Measurements from ENCODE around the gene TAF12. TPM values are rescaled to one million over a fixed set of nuclear protein-coding genes. Genes with fewer than 3 reads are reported as not detected.
"Not testable (repeated sequence)": the region's sequence is repeated elsewhere in the genome, so short reads cannot be mapped to it uniquely, and the experiment has no call there.

The TAF12 gene
- total RNA-seq (2014; rRNA removed; shearing (Covaris generic)): 15.4 and 17.4 TPM in 2 replicates

GRCh38 chr1:28642847-28643635 is at the start of gene TAF12:
Gene TAF12 (minus strand): TSS chr1:28643067. CDS start chr1:28622081, 20,986 bp downstream.
- DNase-seq (ENCODE audit: low spot score): peak; percentile 80

DNA sequence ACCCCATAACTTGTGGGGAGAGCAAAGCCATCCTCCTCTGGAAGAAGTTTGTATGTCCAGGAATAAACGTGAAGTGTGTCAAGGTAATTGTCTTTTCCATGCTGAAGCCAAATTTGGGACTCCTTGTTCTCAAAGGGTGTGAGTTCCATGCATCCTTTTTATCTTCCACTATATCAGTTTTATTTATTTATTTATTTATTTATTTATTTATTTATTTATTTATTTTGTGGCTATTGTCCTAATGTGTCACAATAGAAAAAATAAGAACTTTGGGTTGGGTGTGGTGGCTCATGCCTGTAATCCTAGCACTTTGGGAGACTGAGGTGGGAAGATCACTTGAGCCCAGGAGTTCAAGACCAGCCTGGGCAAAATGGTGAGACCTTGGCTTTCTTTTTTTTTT is 48.8 kb upstream of the TAF12 start:
- not testable (repeated sequence) for DNase-seq (ENCODE audit: low spot score)

DNA sequence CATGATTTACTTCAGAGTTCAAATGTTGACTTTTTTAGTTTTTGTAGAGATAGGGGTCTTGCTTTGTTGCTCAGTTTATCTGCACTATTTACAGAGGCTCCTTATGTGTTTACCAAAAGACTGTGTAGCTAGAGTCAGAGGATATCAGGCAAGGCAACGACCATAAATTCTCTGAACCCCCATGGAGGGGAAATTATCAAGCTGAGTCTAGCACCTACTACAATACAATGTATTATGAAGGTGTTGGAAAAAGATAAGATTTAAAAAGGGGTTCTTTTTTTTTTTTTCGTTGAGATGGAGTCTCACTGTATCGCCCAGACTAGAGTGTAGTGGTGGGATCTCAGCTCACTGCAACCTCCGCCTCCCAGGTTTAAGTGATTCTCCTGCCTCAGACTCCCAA is 42.1 kb upstream of the TAF12 start:
- no peak for DNase-seq (ENCODE audit: low spot score)

DNA sequence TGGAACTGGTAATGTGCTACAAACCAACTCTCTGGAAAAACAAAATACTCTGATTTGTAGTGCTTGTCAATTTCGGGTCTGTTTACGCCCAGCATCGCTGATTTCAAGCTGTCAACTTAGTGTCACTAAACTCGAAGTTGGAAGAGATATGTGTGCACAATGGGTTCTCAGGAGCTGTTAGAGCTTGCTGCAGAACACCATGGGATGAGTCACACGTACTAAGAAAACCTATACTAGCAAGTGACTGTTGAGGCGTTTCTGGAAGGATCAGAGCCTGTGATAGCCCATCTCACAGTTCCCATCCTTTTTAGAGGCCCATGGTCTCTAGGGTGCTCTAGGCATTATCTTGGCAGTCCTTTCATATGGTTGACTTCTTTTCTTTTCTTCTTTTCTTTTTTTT is 40.0 kb upstream of the TAF12 start:
- no peak for DNase-seq (ENCODE audit: low spot score)

- DNase-seq (ENCODE audit: low spot score): no peak
Measured at GRCh38 chr1:28680151-28680550, 37.3 kb upstream of the TAF12 start.

GRCh38 chr1:28675924-28676257 is 33.0 kb upstream of the TAF12 start:
- DNase-seq (ENCODE audit: low spot score): no peak

GRCh38 chr1:28672971-28673370 is 30.1 kb upstream of the TAF12 start:
- not testable (repeated sequence) for DNase-seq (ENCODE audit: low spot score)

- no peak for DNase-seq (ENCODE audit: low spot score)
Measured at GRCh38 chr1:28671254-28671780, 28.4 kb upstream of the TAF12 start.

DNA sequence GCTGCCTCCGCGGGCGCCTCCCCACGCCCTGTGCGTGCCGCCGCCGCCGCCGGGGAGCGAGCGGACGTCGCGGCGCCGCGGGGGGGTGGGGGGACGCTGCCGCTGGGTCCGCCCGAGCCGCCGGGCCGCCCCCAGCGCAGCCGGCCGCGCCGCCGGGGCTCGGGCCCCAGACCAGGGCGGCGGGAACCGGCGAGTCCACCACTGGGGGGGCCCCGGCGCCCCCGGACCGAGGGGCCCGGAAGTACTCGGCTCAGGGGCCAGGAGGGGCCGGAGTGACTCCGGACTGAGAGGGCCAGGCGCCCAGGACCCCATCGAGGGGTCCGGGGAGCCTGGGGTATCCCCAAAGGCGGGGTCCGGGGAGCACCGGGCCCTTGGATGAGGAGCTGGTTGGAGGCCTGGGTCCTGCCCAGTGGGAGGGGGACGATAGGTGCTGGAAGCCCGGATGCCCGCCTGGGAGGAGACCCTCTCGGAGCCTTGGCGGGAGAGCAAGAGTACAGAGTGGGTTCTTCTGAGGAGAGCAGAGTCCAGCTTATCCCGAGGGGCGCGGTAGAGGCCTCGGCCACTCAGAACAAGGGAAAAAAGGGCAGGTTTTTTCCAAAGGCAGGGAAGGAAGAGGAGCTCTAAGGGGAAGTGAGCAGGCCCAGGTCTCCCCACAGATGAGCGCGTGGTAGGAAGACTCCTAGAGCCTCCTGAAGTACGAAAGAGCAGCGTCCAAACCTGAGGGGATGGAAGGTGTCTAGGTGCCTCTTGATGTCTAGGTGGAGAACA is 26.3 kb upstream of the TAF12 start:
- peak; percentile 17 for DNase-seq (ENCODE audit: low spot score)

DNA sequence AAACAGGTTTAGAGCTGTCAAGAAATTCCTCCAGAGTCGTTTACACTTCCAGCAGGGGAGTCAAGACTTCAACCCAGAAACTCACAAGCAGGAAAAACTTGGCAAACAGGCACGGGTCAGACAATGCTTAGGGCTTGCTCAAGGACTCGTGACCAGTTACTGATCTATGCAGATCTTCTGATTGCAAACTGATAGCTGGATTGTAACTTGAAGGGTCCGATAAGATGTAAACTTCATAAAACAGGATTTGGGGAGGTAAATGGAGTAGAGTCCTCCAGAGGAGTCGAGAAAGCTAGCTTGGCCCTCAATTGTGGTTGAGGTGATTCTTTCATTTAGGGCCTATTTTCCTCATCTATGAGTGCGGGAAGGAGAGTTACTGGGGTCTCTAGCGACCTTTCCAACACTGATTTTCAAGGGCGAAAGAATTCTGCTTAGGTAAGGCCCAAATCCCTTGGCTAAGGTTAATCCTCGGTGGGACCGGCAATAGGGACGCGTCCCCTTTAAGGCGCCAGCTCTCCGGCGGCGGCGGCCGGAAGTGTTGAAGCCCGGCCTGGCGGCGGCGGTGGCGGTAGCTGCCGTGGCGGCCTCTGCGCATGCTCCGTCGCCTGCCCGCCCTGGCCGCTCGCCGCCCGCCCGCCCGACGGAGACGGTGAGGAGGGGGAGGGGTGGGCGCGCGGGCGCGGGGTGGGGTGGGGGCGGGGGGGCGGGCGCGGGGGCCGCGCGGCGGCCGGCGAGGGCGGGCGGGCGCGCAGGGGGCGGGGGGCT is 25.5 kb upstream of the TAF12 start, which contains the start of gene GMEB1:
Gene GMEB1 (plus strand): TSS at position 594 of the 765 bp plus-strand sequence. CDS start 14,829 bp downstream, outside the sequence.
- DNase-seq (ENCODE audit: low spot score): peak; percentile 51

- DNase-seq (ENCODE audit: low spot score): no peak
Measured at GRCh38 chr1:28666806-28667205, 23.9 kb upstream of the TAF12 start.

DNA sequence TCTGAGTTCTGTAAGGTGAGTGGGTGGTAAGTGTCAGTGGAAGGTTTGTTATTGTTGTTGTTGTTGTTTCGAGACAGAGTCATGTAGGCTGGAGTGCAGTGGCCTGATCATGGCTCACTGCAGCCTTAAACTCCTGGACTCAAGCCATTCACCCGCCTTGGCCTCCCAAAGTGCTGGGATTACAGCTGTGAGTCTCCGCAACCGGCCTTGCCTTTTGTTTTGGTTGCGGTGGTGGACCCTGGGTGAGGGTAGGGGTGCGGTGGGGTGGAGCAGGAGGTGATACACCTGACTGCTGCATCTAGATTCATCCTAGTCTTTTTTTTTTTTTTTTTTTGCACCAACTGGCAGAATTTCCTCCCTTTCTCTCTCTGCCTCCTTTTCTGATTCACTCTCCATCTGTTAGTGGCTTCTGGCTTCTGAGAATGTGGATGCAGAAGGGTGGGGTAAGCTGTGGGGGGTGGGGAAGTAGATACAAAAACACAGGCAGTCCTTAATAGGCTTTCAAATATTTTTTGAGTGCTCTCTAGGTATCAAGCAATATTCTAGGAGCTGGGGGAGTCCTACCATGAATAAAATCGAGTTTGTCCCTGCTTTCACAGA is 21.1 kb upstream of the TAF12 start:
- no peak for DNase-seq (ENCODE audit: low spot score)

DNA sequence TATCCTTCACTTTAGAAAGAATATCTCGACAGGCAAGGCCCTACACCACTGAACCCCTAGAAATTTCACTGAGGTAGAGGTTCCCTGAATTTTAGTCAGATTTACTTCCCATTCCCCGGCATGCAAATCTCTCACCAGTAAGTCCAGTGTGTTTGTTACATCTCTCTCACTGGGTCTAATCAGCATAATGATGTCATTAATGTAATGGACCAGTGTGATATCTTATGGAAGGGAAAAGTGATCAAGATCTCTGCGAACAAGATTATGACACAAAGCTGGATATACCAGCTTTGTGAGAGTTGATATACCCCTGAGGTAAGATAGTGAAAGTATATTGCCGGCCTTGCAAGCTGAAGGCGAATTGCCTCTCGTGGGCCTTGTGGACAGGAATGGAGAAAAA is 13.5 kb upstream of the TAF12 start:
- DNase-seq (ENCODE audit: low spot score): no peak

- DNase-seq (ENCODE audit: low spot score): not testable (repeated sequence)
Measured at GRCh38 chr1:28655448-28656311, 12.8 kb upstream of the TAF12 start.

GRCh38 chr1:28653870-28654269 is 11.0 kb upstream of the TAF12 start:
- peak; percentile 5 for DNase-seq (ENCODE audit: low spot score)

DNA sequence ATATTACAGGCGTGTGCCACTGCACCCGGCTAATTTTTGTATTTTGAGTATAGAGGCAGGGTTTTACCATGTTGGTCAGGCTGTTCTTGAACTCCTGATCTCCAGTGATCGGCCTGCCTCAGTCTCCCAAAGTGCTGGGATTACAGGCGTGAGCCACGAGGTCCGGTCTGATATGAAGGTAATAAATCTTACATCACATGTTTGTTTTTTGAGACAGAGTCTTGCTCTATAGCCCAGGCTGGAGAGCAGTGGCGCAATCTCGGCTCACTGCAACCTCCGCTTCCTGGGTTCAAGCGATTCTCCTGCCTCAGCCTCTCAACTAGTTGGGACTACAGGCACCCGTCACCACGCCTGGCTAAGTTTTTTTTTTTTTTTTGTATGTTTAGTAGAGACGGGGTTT is 10.2 kb upstream of the TAF12 start:
- DNase-seq (ENCODE audit: low spot score): not testable (repeated sequence)

- peak; percentile 92 for DNase-seq (ENCODE audit: low spot score)
Measured at GRCh38 chr1:28648474-28649198, 5.8 kb upstream of the TAF12 start, which contains the start of gene RNU11. Gene RNU11 (plus strand): TSS chr1:28648600.

- peak; percentile 82 for DNase-seq (ENCODE audit: low spot score)
Measured at GRCh38 chr1:28648008-28648473, 5.2 kb upstream of the TAF12 start.

- no peak for DNase-seq (ENCODE audit: low spot score)
Measured at GRCh38 chr1:28646040-28646439, 3.2 kb upstream of the TAF12 start.

DNA sequence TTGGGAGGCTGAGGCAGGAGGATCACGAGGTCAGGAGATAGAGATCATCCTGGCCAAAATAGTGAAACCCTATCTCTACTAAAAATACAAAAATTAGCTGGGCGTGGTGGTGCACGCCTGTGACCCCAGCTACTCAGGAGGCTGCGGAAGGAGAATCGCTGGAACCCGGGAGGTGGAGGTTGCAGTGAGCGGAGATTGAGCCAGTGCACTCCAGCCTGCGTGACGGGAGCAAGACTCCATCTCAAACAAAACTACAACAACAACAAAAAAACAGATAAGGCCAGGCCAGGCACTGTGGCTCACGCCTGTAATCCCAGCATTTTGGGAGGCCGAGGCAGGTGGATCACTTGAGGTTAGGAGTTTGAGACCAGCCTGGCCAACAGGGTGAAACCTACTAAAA is 2.5 kb upstream of the TAF12 start:
- not testable (repeated sequence) for DNase-seq (ENCODE audit: low spot score)

All from A172 (cell line).